GM19395 (cell line): ENCODE data around the gene ARMH4.

Source experiments
- ATAC-seq: cut with Tn5 transposase; IDR thresholded peaks from one replicate; pipeline ENCODE4 v1.9.1; 2021; ENCODE audit warnings: mild to moderate bottlenecking, moderate library complexity; ENCODE audit not compliant: unreplicated experiment

The ARMH4 gene

GRCh38 chr14:58060077-58060476, 91.9 kb downstream of the ARMH4 start:
- no peak for ATAC-seq

GRCh38 chr14:58059126-58059525, 92.9 kb downstream of the ARMH4 start:
- ATAC-seq: no peak

- ATAC-seq: no peak
Observed at GRCh38 chr14:58055497-58056010, 96.5 kb downstream of the ARMH4 start.

- no peak for ATAC-seq
Observed at GRCh38 chr14:58054100-58054499, 97.9 kb downstream of the ARMH4 start.

- ATAC-seq: no peak
Observed at GRCh38 chr14:58048219-58048618, 103.8 kb downstream of the ARMH4 start.

- ATAC-seq: no peak
Observed at GRCh38 chr14:58027904-58028303, 124.1 kb downstream of the ARMH4 start.

GRCh38 chr14:58026967-58027366, 125.0 kb downstream of the ARMH4 start:
- no peak for ATAC-seq

- no peak for ATAC-seq
Observed at GRCh38 chr14:58026219-58026618, 125.8 kb downstream of the ARMH4 start.

- no peak for ATAC-seq
Observed at GRCh38 chr14:58014778-58015177, 137.2 kb downstream of the ARMH4 start.

GRCh38 chr14:58002618-58003017, 149.4 kb downstream of the ARMH4 start:
- no peak for ATAC-seq

- ATAC-seq: no peak
Observed at GRCh38 chr14:57999979-58000378, 152.0 kb downstream of the ARMH4 start.

- ATAC-seq: no peak
Observed at GRCh38 chr14:57999471-57999870, 152.5 kb downstream of the ARMH4 start.

- no peak for ATAC-seq
Observed at GRCh38 chr14:57998766-57999165, 153.2 kb downstream of the ARMH4 start.

GRCh38 chr14:57991353-57991752, 160.7 kb downstream of the ARMH4 start:
- ATAC-seq: no peak

GRCh38 chr14:57988445-57988844, 163.6 kb downstream of the ARMH4 start:
- no peak for ATAC-seq

GRCh38 chr14:57987596-57988300, 164.3 kb downstream of the ARMH4 start:
- no peak for ATAC-seq

GRCh38 chr14:57987051-57987450, 165.0 kb downstream of the ARMH4 start:
- ATAC-seq: no peak

GRCh38 chr14:57982804-57983634, 169.0 kb downstream of the ARMH4 start:
- no peak for ATAC-seq

- ATAC-seq: no peak
Observed at GRCh38 chr14:57981817-57982560, 170.0 kb downstream of the ARMH4 start.

- ATAC-seq: no peak
Observed at GRCh38 chr14:57979376-57980048, 172.5 kb downstream of the ARMH4 start.

- ATAC-seq: no peak
Observed at GRCh38 chr14:57976701-57977100, 175.3 kb downstream of the ARMH4 start.
